ENCODE results near the gene HCRTR1.

The HCRTR1 gene

DNA sequence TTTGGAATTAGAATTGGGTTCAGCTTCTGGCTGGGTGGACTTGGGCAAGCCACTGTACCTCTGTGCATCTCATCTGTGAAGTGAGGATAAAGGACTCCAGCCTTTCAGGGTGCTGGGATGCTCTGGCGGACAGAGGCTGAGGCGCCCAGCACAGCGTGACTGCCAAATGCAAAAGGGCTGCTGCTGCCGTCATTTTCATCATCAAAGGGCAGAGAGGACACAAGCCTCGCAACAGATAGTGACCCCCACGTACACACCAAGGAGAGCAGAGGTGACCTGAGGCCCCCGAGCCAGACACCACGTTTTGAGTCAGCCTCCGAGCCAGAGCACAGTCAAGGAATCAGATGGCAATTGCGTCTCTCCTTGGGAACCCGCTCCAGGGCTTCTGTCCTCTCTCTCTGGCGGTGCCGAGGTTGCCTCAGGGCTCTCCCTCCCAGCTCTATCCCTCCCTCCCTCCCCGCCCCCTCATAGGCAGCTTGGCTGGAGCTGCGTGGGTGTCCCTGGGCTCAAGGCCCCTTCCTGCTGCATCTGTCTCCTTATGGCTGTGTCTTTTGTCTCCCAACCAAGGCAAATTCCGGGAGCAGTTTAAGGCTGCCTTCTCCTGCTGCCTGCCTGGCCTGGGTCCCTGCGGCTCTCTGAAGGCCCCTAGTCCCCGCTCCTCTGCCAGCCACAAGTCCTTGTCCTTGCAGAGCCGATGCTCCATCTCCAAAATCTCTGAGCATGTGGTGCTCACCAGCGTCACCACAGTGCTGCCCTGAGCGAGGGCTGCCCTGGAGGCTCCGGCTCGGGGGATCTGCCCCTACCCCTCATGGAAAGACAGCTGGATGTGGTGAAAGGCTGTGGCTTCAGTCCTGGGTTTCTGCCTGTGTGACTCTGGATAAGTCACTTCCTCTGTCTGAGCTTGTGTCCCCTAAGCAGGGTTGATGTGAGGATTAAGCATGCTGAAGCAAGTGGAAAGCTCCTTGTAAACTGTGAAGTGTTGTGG is 9.0 kb downstream of the HCRTR1 start:
- DNase-seq (ENCODE audit: low spot score): no peak

DNA sequence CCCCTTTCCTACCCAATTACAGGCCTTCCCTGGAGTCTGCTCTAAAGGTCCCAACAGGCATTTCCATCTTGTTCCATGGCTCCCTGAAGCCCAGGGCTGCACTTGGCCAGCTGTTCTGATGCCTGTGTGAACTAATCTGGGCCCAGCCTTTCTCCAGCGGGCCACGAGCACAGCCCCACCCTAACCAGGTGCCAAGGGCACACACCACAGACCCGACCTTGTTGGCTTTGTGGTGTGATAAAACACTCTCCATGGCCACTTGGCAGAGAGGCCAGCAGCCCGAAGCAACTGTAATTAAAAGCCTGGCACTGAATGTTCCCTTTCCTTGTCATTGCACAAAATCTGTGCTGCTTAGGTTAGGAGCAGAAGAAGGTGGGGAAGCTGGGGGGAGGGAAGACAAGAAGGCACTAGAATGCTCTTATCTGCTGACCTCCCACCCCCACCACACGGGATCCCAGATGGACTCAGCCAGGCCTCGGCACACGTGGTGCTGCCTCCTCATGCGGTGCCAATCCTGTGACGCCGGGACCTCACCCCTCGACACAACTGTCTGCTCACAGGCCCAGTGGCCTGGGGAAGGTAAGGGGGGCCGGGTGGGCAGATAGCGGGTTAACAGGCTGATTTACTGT is 9.9 kb downstream of the HCRTR1 start:
- no peak for DNase-seq (ENCODE audit: low spot score)

DNA sequence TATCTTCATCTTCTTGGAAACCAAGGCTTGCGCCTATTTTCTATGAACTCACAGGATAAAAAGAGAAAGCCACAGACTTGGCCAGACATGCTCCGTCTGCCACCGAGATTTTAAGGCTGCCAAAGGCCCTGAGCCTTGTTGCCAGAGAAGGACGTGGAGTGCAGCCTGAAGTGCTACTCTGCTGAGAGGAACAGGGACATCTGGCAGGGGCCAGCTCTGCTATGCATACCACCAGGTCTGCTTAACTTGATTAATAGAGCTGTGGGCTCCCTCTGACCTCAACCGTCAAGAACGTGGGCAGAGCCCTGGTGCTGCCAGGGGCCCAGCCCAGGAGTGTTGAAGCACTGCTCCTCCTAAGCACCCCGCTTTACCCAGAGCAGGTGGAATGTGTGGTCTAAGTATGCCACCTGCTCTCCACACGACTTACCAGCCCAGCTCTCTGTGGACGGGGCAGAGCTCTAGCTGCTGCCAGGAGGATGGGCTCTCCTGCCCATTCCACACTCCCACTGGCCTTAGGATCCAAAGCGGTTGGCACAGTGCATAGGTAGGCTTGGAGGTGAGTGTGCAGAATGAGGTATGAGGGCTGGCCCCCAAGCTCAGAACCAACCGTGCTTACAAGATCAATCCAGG is 10.6 kb downstream of the HCRTR1 start:
- no peak for DNase-seq (ENCODE audit: low spot score)

DNA sequence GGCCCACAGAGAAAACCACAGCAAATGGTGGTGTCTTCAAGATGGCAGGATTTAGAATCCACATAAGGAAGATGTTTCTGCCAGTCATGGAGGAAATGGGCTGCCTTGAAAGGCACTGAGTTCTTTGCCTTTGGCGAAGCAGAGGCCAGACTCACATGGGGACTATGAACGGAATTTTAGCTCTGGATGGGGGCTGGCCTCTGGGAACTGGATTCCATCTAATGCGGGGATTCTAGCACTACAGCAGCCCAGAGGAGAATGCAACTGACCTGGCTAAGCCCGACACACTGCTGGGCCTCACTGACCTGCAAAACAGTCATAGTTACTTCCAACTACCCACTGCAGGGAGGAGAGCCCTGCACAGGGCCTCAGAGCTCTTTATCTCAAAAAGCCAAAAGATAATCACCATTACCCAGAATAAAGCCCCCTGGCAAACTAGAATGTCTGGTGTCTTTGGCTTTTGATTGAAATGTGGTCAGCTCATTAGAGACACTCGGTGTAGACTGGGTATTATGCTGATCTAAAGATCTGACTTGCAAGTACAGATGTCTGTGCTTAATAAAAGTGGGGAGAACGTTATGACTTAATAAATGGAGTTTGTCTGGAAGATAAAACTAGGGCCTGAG is 11.6 kb downstream of the HCRTR1 start:
- DNase-seq (ENCODE audit: low spot score): no peak

DNA sequence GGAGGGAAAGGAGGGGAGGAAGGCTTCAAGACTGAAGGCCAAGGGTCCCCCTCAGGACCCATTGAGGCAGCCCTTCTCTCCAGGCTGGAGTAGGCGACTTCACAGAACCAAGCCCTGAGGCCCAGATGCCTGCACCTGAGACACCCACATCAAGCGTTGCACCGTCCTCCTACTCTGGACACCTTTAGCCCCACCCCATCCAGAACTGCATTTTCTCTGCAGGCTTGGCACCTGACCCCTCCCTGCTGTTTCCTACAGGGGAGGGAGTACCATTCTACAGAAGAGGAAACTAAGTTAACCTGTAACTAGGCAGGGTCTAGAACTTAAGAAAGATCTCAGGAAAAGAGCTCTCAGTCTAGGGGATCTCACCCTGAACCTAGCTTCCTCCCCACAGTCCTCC is 15.2 kb downstream of the HCRTR1 start:
- DNase-seq (ENCODE audit: low spot score): no peak

DNA sequence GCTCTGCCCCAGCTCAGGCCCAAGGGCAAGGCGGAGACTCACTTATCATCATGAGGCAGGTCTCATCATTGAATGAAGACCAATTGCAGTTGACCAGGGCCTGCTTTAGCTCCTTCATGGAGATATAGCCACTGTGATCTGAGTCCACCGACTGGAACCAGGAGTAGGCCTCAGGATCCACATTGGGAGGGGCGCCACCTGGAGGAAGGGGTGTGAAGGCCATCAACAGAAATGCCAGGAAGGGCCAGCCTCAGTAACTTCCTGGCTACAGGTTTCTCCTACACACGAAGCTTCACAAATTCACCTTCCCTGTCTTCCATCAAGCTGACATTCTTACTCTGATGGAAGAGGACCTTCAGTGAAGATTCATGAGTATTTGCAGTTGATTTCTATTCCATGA is 15.6 kb downstream of the HCRTR1 start:
- DNase-seq (ENCODE audit: low spot score): no peak

DNA sequence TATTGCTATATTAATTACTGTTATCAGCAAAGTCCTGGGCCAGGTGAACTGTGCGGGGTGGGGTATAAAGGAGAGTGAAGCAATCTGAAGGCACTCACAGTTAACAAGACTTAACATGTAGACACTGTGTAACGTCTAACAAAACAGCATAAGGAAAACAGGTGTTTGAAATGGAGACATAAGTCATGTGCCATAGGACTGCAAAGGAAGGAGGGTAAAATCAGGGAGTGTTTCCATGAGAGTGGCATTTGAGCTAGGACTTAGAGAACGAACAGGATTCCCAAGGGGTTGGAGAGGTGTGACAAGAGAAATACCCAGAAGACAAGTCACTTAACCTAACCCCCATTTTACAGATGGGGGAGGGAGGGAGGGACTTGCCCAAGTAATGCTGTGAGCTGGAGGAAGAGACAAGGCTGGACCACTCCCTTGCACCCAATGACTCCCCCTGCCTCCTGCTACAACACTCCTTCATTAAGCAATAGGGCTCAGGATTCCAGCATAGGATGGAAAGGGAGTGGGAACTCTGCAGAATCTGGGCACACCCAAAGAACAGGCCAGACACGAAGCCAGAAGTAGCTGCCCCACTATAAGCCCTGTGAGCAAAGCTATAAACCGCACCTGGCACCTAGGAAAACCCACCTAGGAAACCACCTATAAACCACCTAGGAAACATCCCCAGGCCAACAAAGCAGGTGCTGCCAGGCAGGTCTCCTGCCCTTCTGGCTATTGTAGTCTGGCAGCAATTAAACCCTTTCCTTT is 20.6 kb downstream of the HCRTR1 start:
- DNase-seq (ENCODE audit: low spot score): no peak

DNA sequence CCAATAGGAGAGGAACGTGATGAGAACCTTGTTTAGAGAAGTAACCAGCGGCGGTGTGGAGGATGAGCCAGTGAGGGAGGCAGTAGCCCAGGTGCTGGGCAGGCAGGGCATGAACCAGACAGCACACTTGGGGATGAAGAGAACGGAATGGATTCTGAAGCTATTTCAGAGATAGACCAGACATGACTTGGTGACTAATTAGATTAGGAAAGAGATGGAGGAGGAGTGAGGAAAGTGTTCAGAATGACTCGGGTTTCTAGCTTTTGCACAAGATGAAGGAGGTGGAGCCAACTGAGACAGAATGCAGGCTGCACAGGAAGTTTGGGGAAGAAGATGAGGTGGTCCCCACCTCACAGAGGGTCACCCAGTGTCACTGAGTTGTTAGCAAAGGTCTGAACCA is 22.1 kb downstream of the HCRTR1 start:
- DNase-seq (ENCODE audit: low spot score): no peak

DNA sequence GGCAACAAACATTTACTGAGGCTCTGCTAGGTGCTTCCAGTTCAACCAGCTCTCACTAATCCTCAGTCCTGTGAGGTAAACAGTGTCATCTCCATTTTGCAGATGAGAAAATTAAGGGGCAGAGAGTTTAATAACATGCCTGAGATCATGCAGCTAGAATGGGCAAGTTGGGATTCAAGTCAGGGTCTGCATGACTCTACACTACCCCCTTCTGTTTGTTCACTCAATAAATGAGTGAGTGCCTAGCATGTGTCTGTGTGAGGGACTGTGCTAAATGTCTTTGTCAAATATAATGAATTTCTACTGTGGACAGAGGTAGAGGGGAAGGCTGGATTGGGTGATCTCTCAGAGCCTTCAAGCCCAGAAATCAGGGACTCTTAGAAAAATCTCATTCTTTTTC is 22.7 kb downstream of the HCRTR1 start:
- no peak for DNase-seq (ENCODE audit: low spot score)

DNA sequence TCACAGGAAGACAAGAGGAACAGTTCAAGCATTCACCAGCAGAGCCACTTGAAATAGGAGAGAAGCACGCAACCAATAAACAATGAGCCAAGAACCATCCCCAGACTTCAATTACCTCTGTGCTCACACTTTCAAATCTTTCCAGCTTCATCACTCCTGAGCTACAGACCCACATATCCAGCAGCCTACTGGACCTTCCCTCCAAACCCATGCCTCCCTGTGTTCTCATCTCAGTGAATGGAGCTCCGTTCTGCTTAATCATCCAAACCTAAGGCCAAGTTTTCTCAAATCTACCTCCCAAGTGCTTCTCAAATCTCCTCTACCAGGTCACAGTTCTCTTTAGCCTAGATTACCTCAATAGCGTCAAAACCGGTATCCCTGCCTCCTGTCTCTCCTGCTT is 23.5 kb downstream of the HCRTR1 start:
- DNase-seq (ENCODE audit: low spot score): no peak

DNA sequence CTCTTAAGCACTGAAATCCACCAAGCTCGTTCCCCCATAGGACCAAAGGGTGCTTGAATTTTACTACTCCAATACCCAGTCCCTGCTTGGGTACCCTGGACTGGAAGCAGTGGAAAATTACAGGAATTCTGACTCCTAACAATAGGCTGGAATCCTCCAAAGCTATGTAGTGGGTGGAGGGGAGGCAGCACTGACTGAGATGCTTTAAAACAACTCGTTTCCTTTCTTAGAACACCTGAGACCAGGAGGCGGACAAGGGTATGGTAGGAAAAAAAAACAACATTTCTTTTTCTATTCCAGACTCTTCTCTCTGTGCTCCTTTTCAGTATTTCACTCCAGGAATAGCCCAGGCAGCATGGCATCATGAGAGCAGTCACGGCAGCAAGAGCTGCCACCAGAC is 24.9 kb downstream of the HCRTR1 start:
- no peak for DNase-seq (ENCODE audit: low spot score)

DNA sequence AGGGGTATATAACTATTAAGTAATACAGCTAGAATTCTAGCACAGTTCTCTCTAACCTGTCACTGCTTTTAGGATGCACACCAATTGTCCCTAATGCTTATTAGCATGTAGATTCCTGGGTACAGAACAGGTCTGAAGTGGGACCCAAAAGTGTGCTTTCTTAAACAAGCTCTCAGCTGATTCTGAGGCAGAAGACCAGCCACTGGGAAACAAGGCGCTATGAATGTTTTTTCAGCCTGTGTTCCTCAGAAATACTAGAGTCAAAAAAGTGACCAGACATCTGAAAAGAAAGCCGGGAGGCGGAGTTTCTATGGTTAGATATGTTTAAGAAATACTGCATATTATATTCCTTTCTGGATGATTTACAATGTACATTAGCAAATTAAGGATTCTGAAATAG is 25.4 kb downstream of the HCRTR1 start:
- no peak for DNase-seq (ENCODE audit: low spot score)

DNA sequence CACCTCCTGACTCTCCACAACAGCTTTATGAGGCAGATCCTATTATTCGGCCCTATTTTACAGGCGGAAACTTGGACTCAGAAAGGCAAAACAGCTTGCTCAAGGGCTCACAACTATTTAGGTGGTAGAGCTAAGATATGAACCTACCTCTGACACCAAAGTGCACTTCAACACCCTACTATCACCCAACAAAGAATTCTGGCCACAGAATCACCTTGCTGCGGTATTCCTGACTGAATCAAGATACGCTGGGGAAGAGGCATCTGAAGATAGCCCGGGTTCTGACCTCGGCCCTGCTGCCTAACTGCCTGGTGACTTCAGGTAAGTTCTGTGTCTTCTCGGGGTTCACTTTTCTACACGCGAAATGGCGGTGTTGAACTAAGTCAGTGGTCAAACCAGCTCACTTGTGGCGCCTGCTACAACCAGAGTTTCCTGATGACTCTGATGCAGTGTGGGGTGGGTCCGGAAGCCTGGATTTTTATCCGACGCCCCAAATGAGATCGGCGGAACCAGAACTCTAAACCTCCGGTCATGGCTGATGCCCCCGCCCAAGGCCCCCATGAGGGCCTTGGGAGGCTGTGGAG is 26.6 kb downstream of the HCRTR1 start:
- no peak for DNase-seq (ENCODE audit: low spot score)

DNA sequence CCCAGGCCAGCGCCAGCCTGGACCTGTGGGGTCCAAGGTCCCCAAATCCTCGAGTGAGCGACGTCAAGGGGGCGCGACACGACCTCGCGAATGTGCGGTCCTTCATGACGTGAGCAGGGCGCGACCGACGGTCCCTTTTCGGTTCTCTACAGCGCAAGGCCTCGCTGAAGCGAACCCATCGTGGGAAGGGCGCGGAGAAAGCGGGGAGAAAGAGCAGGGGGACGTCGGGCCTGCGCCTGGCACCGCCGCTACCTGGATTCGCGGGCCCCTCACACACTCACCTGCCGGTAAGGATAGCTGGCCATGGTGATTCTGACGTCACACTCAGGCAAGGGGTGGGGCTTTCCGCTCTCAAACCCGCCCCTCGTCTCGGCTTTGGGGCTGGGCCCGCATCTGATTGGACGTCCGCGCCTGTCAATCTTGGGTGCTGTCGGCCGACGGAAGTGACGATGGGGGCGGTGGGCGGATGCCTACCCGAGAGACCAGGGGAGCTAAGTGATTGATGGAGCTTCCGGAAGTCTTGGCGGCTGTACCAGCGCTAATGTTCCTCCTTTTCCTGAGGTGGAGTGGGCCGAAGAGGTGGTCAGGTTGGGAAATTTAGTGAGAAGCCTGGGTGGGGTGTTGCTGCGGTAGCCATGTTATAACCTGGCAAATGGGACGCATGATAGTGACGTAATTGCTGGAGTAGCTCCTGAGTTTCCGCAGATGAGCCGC is 27.2 kb downstream of the HCRTR1 start, which contains the start of gene PEF1:
Gene PEF1, minus strand, starts transcription at position 317 of the 714 bp plus-strand sequence. Its CDS starts 12 bp downstream, at position 305.
- peak; percentile 98 for DNase-seq (ENCODE audit: low spot score)

DNA sequence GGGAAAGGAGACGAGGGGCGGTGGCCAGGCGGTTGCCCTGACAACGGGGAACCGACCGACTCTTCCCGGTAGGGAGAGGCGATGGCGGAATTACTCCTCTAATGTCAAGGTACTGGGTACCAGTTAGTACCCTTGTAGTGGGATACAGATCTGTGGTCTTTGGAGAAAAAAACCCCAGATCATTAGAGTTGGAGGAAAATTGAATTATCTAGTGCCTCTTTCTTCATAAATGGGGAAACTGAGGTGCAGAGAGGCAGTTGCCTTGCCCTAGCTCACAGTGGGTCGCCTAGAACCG is 27.7 kb downstream of the HCRTR1 start:
- no peak for DNase-seq (ENCODE audit: low spot score)

DNA sequence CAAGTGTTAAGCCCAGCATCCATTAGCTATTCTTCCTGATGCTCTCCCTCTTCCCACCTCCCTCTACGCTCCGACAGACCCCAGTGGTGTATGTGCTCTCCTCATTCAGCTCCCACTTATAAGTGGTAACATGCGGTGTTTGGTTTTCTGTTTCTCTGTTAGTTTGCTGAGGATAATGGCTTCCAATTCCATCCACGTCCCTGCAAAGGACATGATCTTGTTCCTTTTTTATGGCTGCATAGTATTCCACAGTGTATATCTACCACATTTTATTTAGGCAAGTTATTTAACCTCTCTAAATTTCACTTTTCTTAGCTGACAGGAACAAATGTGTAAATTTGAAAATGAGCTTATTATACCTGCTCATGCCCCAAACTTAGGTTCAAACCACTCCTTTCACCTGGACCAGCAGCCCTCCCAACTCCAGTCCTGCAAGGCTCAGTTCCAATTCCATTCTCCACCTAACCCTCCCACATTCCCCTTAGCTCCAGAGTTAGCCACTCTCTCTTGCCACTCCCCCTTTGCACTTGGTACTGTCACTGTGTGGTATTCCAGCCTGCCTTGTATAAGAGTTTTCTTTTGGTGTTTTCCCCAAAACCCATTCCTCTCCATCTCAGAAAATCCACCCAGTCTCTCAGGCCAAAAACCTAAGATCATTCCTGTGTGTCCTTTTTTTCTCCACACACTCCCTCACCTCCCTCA is 28.9 kb downstream of the HCRTR1 start:
- no peak for DNase-seq (ENCODE audit: low spot score)

DNA sequence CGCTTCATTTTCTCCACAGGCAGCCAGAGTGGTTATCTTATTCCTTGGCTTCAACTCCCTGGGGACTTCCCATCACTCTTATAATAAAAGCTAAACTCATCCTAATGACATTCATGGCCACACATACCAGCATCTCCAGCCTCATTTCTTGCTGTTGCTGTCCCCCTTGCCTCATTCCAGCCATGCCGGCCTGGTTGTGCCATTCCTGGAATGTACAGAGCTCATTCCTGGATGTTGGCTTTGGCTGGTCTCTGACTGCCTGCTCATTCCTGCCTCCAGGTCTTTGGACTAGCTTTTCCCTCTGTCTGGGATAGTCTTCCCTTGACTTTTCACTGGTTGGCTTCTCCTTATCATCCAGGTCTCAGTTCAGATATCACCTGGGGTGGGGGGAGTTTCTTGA is 29.6 kb downstream of the HCRTR1 start:
- DNase-seq (ENCODE audit: low spot score): no peak

DNA sequence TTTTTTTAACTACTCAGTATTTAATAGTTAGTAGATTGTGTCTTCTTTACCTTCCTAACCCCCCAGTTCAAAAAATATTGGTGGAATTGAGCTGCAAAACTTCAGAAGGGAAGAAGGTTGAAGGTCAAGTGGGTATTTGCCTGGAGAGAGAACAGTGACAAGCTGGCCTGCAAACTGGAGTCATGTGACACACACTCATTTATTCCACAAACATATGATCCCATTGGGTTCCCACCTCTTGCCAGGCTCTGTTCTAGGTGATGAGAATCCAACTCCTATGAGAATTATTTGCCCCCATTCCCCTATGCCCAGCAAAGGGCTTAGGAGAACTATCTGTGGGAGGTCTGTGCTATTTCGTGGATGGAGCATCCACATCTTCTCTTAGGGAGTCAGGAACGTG is 30.7 kb downstream of the HCRTR1 start:
- DNase-seq (ENCODE audit: low spot score): no peak

DNA sequence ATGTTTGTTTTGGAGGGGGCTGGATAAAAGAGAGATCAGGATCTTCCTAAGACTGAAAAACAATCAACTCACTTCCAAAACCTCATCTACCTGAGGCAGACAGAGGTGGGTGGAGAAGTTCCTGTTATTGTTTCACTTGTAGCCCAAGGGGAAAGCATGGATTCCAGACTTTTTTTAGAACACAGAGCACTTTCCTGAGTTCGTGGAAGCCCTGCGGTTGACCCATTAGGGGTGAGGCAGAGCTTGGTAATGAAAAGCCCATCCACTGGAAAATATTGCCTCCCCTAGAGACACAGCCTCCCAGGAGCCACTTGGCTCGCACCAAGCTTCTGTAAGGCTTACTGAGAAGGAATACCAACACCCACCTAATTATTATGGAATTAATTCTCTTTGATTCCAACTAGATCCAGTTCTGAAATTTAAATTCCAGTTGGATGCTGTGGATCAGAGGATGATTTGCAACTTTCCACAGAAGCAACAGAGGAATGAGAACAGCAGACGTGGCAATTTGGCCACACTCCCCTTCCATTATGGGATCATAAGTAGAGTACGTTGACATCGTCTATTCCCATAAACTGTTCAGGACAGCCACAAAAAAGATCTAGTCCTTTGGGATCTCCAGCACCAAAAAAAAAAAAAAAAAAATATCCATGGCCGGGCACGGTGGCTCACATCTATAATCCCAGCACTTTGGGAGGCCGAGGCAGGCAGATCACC is 31.3 kb downstream of the HCRTR1 start:
- DNase-seq (ENCODE audit: low spot score): no peak
